NT2/D1 (cell line): Measurements from ENCODE around the gene EPB41L2.

Source experiments
- YY1 ChIP-seq: IDR thresholded peaks from 2 replicates; pipeline ENCODE4 v1.6.1; 2011; ENCODE audit not compliant: insufficient read length, insufficient read depth
- ZNF274 ChIP-seq: IDR thresholded peaks from 2 replicates; pipeline ENCODE4 v1.6.1; 2011; ENCODE audit warnings: mild to moderate bottlenecking, low read depth, low read length

GRCh38 chr6:130918171-130918570 lies 144.9 kb downstream of the EPB41L2 start:
- TF ChIP-seq ZNF274: no peak
- no peak for TF ChIP-seq YY1
